K562 (cell line): ENCODE measurements around the gene ANO3.

Source experiments
- BRF1 ChIP-seq: IDR thresholded peaks from 3 replicates; pipeline ENCODE4 v1.6.1; 2011; ENCODE audit warnings: borderline replicate concordance, mild to moderate bottlenecking; ENCODE audit not compliant: insufficient read length; ENCODE audit errors: extremely low read depth
- MAFK ChIP-seq: IDR thresholded peaks from 2 replicates; pipeline ENCODE4 v1.6.1; 2011; ENCODE audit warnings: low read length, improper control_type of control experiment
- SREBF2 ChIP-seq: sonication (generic); formaldehyde crosslinking; IDR thresholded peaks from 2 replicates; pipeline ENCODE4 v1.4.0; 2020; ENCODE audit warnings: mild to moderate bottlenecking, missing genetic modification reagents
- ZBTB7A ChIP-seq: IDR thresholded peaks from 2 replicates; pipeline ENCODE4 v1.6.1; 2011; ENCODE audit warnings: low read depth, mild to moderate bottlenecking, low read length, moderate library complexity, borderline replicate concordance; ENCODE audit not compliant: control insufficient read depth
- ZFX ChIP-seq: sonication (generic); formaldehyde crosslinking; IDR thresholded peaks from 2 replicates; pipeline ENCODE4 v1.8.0; 2022; ENCODE audit warnings: mild to moderate bottlenecking, missing genetic modification reagents, moderate library complexity
- ZNF174 ChIP-seq: fragments of 250-450 bp; sonication (Bioruptor Pico); IDR thresholded peaks from 2 replicates; pipeline ENCODE4 v1.4.0; 2020; ENCODE audit warnings: mild to moderate bottlenecking
- TF ChIP-seq, protein P1 (sequence below): sonication (generic); formaldehyde crosslinking; IDR thresholded peaks from 2 replicates; pipeline ENCODE4 v1.5.0; 2020; ENCODE audit warnings: missing genetic modification reagents
- TF ChIP-seq, protein P2 (sequence below): fragments of 250-450 bp; sonication (Bioruptor Pico); IDR thresholded peaks from 2 replicates; pipeline ENCODE4 v1.5.0; 2021
- TF ChIP-seq, protein P3 (sequence below): fragments of 200-800 bp; sonication (Bioruptor generic); IDR thresholded peaks from 2 replicates; pipeline ENCODE4 v1.6.1; 2016; ENCODE audit warnings: missing genetic modification characterization, missing compliant biosample characterization
- TF ChIP-seq, protein P4 (sequence below), 3 experiments: IDR thresholded peaks in 2 of 3; conservative IDR thresholded peaks in 1 of 3; 2 replicates each; pipeline ENCODE4 v1.5.1; 2011 to 2012; ENCODE audit warnings: low read length in 3 of 3, mild to moderate bottlenecking in 3 of 3, control low read depth in 2 of 3, improper control_type of control experiment in 1 of 3, inconsistent platforms in 1 of 3, low read depth in 1 of 3, mixed read lengths in 1 of 3, moderate library complexity in 1 of 3; ENCODE audit not compliant: insufficient read depth in 2 of 3
- TF ChIP-seq, protein P5 (sequence below): sonication (generic); formaldehyde crosslinking; IDR thresholded peaks from 2 replicates; pipeline ENCODE4 v1.8.0; 2022; ENCODE audit warnings: mild to moderate bottlenecking, missing genetic modification reagents, borderline replicate concordance

DNA sequence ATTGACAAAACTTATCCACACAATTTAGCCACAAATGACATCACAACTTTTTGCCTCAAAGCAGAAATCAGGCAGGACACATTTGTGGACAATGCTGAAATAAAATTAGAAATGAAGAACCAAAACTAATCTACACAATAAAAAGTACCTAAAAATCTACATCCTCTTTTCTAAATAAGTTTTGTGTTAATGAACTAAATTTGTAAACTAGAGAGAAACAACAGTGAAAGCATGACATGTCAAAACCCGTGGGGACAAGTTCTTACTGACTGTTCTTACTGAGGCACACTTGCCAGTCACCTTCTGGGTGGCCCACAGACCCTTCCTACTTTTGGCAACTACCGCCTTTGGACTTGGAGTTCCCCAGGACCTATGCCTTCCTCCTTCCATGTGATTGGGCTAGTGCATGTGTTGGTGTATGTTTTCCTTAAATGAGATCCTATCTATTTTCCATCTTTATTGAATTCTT lies 300.8 kb downstream of the ANO3 start:
- TF ChIP-seq, protein P1, sequence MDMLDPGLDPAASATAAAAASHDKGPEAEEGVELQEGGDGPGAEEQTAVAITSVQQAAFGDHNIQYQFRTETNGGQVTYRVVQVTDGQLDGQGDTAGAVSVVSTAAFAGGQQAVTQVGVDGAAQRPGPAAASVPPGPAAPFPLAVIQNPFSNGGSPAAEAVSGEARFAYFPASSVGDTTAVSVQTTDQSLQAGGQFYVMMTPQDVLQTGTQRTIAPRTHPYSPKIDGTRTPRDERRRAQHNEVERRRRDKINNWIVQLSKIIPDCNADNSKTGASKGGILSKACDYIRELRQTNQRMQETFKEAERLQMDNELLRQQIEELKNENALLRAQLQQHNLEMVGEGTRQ = no peak
- TF ChIP-seq, protein P2, sequence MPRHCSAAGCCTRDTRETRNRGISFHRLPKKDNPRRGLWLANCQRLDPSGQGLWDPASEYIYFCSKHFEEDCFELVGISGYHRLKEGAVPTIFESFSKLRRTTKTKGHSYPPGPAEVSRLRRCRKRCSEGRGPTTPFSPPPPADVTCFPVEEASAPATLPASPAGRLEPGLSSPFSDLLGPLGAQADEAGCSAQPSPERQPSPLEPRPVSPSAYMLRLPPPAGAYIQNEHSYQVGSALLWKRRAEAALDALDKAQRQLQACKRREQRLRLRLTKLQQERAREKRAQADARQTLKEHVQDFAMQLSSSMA (CRISPR knock-in tag) = no peak
- TF ChIP-seq, protein P3, sequence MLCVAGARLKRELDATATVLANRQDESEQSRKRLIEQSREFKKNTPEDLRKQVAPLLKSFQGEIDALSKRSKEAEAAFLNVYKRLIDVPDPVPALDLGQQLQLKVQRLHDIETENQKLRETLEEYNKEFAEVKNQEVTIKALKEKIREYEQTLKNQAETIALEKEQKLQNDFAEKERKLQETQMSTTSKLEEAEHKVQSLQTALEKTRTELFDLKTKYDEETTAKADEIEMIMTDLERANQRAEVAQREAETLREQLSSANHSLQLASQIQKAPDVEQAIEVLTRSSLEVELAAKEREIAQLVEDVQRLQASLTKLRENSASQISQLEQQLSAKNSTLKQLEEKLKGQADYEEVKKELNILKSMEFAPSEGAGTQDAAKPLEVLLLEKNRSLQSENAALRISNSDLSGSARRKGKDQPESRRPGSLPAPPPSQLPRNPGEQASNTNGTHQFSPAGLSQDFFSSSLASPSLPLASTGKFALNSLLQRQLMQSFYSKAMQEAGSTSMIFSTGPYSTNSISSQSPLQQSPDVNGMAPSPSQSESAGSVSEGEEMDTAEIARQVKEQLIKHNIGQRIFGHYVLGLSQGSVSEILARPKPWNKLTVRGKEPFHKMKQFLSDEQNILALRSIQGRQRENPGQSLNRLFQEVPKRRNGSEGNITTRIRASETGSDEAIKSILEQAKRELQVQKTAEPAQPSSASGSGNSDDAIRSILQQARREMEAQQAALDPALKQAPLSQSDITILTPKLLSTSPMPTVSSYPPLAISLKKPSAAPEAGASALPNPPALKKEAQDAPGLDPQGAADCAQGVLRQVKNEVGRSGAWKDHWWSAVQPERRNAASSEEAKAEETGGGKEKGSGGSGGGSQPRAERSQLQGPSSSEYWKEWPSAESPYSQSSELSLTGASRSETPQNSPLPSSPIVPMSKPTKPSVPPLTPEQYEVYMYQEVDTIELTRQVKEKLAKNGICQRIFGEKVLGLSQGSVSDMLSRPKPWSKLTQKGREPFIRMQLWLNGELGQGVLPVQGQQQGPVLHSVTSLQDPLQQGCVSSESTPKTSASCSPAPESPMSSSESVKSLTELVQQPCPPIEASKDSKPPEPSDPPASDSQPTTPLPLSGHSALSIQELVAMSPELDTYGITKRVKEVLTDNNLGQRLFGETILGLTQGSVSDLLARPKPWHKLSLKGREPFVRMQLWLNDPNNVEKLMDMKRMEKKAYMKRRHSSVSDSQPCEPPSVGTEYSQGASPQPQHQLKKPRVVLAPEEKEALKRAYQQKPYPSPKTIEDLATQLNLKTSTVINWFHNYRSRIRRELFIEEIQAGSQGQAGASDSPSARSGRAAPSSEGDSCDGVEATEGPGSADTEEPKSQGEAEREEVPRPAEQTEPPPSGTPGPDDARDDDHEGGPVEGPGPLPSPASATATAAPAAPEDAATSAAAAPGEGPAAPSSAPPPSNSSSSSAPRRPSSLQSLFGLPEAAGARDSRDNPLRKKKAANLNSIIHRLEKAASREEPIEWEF (CRISPR knock-in tag) = no peak
- TF ChIP-seq, protein P4, sequence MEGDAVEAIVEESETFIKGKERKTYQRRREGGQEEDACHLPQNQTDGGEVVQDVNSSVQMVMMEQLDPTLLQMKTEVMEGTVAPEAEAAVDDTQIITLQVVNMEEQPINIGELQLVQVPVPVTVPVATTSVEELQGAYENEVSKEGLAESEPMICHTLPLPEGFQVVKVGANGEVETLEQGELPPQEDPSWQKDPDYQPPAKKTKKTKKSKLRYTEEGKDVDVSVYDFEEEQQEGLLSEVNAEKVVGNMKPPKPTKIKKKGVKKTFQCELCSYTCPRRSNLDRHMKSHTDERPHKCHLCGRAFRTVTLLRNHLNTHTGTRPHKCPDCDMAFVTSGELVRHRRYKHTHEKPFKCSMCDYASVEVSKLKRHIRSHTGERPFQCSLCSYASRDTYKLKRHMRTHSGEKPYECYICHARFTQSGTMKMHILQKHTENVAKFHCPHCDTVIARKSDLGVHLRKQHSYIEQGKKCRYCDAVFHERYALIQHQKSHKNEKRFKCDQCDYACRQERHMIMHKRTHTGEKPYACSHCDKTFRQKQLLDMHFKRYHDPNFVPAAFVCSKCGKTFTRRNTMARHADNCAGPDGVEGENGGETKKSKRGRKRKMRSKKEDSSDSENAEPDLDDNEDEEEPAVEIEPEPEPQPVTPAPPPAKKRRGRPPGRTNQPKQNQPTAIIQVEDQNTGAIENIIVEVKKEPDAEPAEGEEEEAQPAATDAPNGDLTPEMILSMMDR (IDR thresholded peaks at IDR 0.05 in 2 of 3, conservative IDR thresholded peaks at IDR 0.05 in 1 of 3; ENCODE audit: insufficient read depth in 2 of 3, low read depth in 1 of 3, low read length in 3 of 3) = no peak
- TF ChIP-seq MAFK (no peak), ZNF174 (CRISPR knock-in tag) (no peak), ZFX (CRISPR knock-in tag) (no peak), ZBTB7A (no peak), SREBF2 (no peak), BRF1 (no peak)
- TF ChIP-seq, protein P5, sequence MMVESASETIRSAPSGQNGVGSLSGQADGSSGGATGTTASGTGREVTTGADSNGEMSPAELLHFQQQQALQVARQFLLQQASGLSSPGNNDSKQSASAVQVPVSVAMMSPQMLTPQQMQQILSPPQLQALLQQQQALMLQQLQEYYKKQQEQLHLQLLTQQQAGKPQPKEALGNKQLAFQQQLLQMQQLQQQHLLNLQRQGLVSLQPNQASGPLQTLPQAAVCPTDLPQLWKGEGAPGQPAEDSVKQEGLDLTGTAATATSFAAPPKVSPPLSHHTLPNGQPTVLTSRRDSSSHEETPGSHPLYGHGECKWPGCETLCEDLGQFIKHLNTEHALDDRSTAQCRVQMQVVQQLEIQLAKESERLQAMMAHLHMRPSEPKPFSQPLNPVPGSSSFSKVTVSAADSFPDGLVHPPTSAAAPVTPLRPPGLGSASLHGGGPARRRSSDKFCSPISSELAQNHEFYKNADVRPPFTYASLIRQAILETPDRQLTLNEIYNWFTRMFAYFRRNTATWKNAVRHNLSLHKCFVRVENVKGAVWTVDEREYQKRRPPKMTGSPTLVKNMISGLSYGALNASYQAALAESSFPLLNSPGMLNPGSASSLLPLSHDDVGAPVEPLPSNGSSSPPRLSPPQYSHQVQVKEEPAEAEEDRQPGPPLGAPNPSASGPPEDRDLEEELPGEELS (CRISPR knock-in tag) = no peak
